Endothelial cell of umbilical vein (primary cell): ENCODE results near the gene SRCIN1. TPM values are rescaled to one million over a fixed set of nuclear protein-coding genes. Genes with fewer than 3 reads are reported as not detected.

Source experiments
- BruUV-seq: library from RNA; stranded (reverse); fragments of 400-500 nt; replicated peaks from 2 replicates; lab custom pipeline; 2021; lab: Mats Ljungman, UMichigan
- CTCF ChIA-PET: fragments of 300-600, 350-600 bp; sonication (Branson Sonifier 250); formaldehyde crosslinking; loops from one replicate; lab custom pipeline; 2021; ENCODE audit warnings: antibody characterized with exemption, inconsistent platforms; lab: Charles Lee
- POLR2A ChIA-PET: fragments of 300-600, 350-600 bp; sonication (Branson Sonifier 250); formaldehyde crosslinking; loops from one replicate; lab custom pipeline; 2021; ENCODE audit warnings: antibody characterized with exemption, inconsistent platforms; lab: Charles Lee
- DNase-seq: peaks from one replicate; pipeline ENCODE4 v3.0.0-alpha.2; 2011; ENCODE audit warnings: low read depth, low spot score
- FAIRE-seq: peaks from 2 replicates; lab custom pipeline; 2011; peaks lifted over from hg19 to GRCh38; lab: Jason Lieb, UNC
- H2AFZ ChIP-seq: 2 replicates; pipeline ENCODE4 v1.6.0; 2012; ENCODE audit warnings: low read depth, low read length, control low read depth, inconsistent platforms
- H3K27ac ChIP-seq: 2 replicates; pipeline ENCODE4 v1.5.1; 2011; ENCODE audit warnings: low read depth, mild to moderate bottlenecking, control low read depth, low read length, moderate library complexity; ENCODE audit not compliant: insufficient read depth
- H3K27me3 ChIP-seq, 2 experiments: 2 replicates each; pipeline versions ENCODE4 v1.6.0 to v1.6.1; 2011; ENCODE audit warnings: low read length in 2 of 2, mixed read lengths in 1 of 2; ENCODE audit not compliant: control insufficient read depth in 2 of 2, insufficient read depth in 2 of 2
- H3K36me3 ChIP-seq, 2 experiments: 2 replicates in 1 of 2; 3 replicates in 1 of 2; pipeline ENCODE4 v1.5.1; 2011; ENCODE audit warnings: low read length in 2 of 2, mild to moderate bottlenecking in 1 of 2, moderate library complexity in 1 of 2; ENCODE audit not compliant: control insufficient read depth in 2 of 2, insufficient read depth in 2 of 2; ENCODE audit errors: extremely low read depth in 1 of 2
- H3K4me1 ChIP-seq: 3 replicates; pipeline ENCODE4 v1.5.1; 2011; ENCODE audit warnings: mild to moderate bottlenecking, low read length; ENCODE audit not compliant: control insufficient read depth, insufficient read depth; ENCODE audit errors: extremely low read depth
- H3K4me2 ChIP-seq: 2 replicates; pipeline ENCODE4 v1.6.1; 2011; ENCODE audit warnings: low read length, control low read depth, mixed read lengths; ENCODE audit not compliant: insufficient read depth
- H3K4me3 ChIP-seq, 3 experiments: fragments of 200-600 bp in 1 of 3; sonication (generic), shearing (Covaris generic) in 1 of 3; replicated peaks in 1 of 3; 2 replicates each; pipeline ENCODE4 v1.5.1; 2011 to 2016; ENCODE audit warnings: control low read depth in 3 of 3, low read length in 3 of 3, mild to moderate bottlenecking in 2 of 3, inconsistent platforms in 1 of 3, low read depth in 1 of 3, moderate library complexity in 1 of 3; ENCODE audit not compliant: insufficient read depth in 1 of 3
- H3K79me2 ChIP-seq: 2 replicates; pipeline ENCODE4 v1.6.0; 2012; ENCODE audit warnings: low read length, inconsistent platforms; ENCODE audit not compliant: control insufficient read depth, insufficient read depth
- H3K9ac ChIP-seq: replicated peaks from 2 replicates; pipeline ENCODE3; 2011; ENCODE audit warnings: low read length, control low read depth; ENCODE audit not compliant: insufficient read depth; ENCODE audit errors: extremely low read depth
- H3K9me1 ChIP-seq: replicated peaks from 3 replicates; pipeline ENCODE4 v1.6.0; 2011; ENCODE audit warnings: mild to moderate bottlenecking, low read length; ENCODE audit not compliant: control insufficient read depth, insufficient read depth; ENCODE audit errors: extremely low read depth
- H3K9me3 ChIP-seq: replicated peaks from 2 replicates; pipeline ENCODE4 v1.5.1; 2012; ENCODE audit warnings: low read length, inconsistent platforms; ENCODE audit not compliant: control insufficient read depth, insufficient read depth
- H4K20me1 ChIP-seq: replicated peaks from 2 replicates; pipeline ENCODE3; 2011; ENCODE audit warnings: mild to moderate bottlenecking, low read length; ENCODE audit not compliant: control insufficient read depth, insufficient read depth; ENCODE audit errors: extremely low read depth
- EZH2 ChIP-seq: IDR thresholded peaks from 2 replicates; pipeline ENCODE4 v1.6.1; 2012; ENCODE audit warnings: borderline replicate concordance, low read depth, mild to moderate bottlenecking, moderate library complexity, low read length, inconsistent platforms; ENCODE audit not compliant: severe bottlenecking
- FOS ChIP-seq: IDR thresholded peaks from 2 replicates; pipeline ENCODE4 v1.6.1; 2011; ENCODE audit warnings: mild to moderate bottlenecking, low read length, moderate library complexity, borderline replicate concordance; ENCODE audit not compliant: insufficient read depth
- JUN ChIP-seq: IDR thresholded peaks from 2 replicates; pipeline ENCODE4 v1.6.1; 2011; ENCODE audit warnings: borderline replicate concordance, low read depth; ENCODE audit not compliant: insufficient read length, insufficient read depth
- MAX ChIP-seq: IDR thresholded peaks from 2 replicates; pipeline ENCODE4 v1.6.1; 2011; ENCODE audit not compliant: insufficient read depth, insufficient read length
- MYC ChIP-seq: IDR thresholded peaks from one replicate; pipeline ENCODE4 v1.6.1; 2011; ENCODE audit warnings: mild to moderate bottlenecking, low read depth, low read length
- POLR2A ChIP-seq: IDR thresholded peaks from 2 replicates; pipeline ENCODE4 v1.6.1; 2012; ENCODE audit warnings: low read depth, mild to moderate bottlenecking, control low read depth, low read length
- dilution Hi-C: fragments of 300-500 bp; cut with MboI; formaldehyde crosslinking; loops from one replicate; pipeline ENCODE4 v1.15.0; 2019; ENCODE audit warnings: low sequenced_read_pairs; ENCODE audit not compliant: extremely low pct_ligation_motif_present
- intact Hi-C: fragments of 100-400 bp; cut with micrococcal nuclease; formaldehyde crosslinking; loops from one replicate; pipeline ENCODE4 v1.10.0; 2022
- polyA plus RNA-seq, 4 experiments: library from polyadenylated mRNA; depleted of rRNA in 3 of 4; stranded (reverse) in 3 of 4; unstranded in 1 of 4; fragments of >200 nt; gene quantifications; 2 replicates each; pipeline versions ENCODE4 v1.2.1 to v1.2.3, GENCODE V29; 2011 to 2012; ENCODE audit warnings: missing spikeins in 1 of 4
- total RNA-seq: library from RNA; stranded (reverse); gene quantifications from 2 replicates; pipeline ENCODE4 v1.2.3, GENCODE V29; 2021
- TF ChIP-seq, protein P1 (sequence below), 2 donors: IDR thresholded peaks; 1 replicate in 1 of 2; 2 replicates in 1 of 2; pipeline ENCODE4 v1.5.1; 2011; ENCODE audit warnings: low read length in 2 of 2, mild to moderate bottlenecking in 2 of 2, moderate library complexity in 2 of 2, control low read depth in 1 of 2, inconsistent platforms in 1 of 2, low read depth in 1 of 2; ENCODE audit not compliant: insufficient read depth in 1 of 2; ENCODE audit errors: extremely low read depth in 1 of 2

SRCIN1 gene
- total and polyA plus RNA-seq, 2 donors (not counting 3 experiments of a cell fraction or from before 2014, with no cell fraction given), result 0.15 to 0.35 TPM

GRCh38 chr17:38562215-38562569 lies 43.6 kb downstream of the SRCIN1 start:
- no peaks in the 10 kb centered on the region for H3K36me3 ChIP-seq
- POLR2A ChIA-PET, result no interaction called here
- no peak overlapping the region for H2AFZ ChIP-seq
- no peak overlapping the region for H3K4me3 ChIP-seq
- BruUV-seq, result no TSS peak
- peaks cover 67 to 79% of the 10 kb centered on the region in 2 experiments for H3K27me3 ChIP-seq
- no peaks in the 10 kb centered on the region for H3K9me3 ChIP-seq
- H4K20me1 ChIP-seq, result no peaks in the 10 kb centered on the region
- DNase-seq, result no peak
- no peaks in the 10 kb centered on the region for H3K9me1 ChIP-seq
- TF ChIP-seq FOS, result no peak
- no peak for TF ChIP-seq MYC
- TF ChIP-seq EZH2, result peak; percentile 62
- no peak for TF ChIP-seq MAX
- no peak for TF ChIP-seq JUN
- H3K4me1 ChIP-seq, result peaks cover 13% of the 10 kb centered on the region
- FAIRE-seq, result no peak
- H3K79me2 ChIP-seq, result no peaks in the 10 kb centered on the region
- dilution Hi-C loops, result no loop called here
- no peak overlapping the region for H3K27ac ChIP-seq
- intact Hi-C loops, result no loop called here
- CTCF ChIA-PET, result interaction anchor here (1.9 to 5.0 kb wide), 2 partner anchors 104 to 105 kb away, joined by 9 to 321 read pairs; no protein-coding TSS in a partner anchor
- H3K4me2 ChIP-seq, result no peak overlapping the region
- H3K9ac ChIP-seq, result no peak overlapping the region

- Histone ChIP-seq H2AFZ (no peak overlapping the region), H3K4me2 (no peak overlapping the region), H3K9ac (no peak overlapping the region), H4K20me1 (no peaks in the 10 kb centered on the region), H3K9me3 (no peaks in the 10 kb centered on the region), H3K27me3 (peaks cover 67 to 77% of the 10 kb centered on the region in 2 experiments), H3K79me2 (no peaks in the 10 kb centered on the region), H3K9me1 (no peaks in the 10 kb centered on the region), H3K4me3 (no peak overlapping the region), H3K36me3 (no peaks in the 10 kb centered on the region), H3K4me1 (peaks cover 13% of the 10 kb centered on the region), H3K27ac (no peak overlapping the region)
- intact Hi-C loops (no loop called here), dilution Hi-C loops (no loop called here)
- DNase-seq (no peak), FAIRE-seq (no peak)
- BruUV-seq, result no TSS peak
- POLR2A ChIA-PET, result no interaction called here
- TF ChIP-seq JUN (no peak), MAX (no peak), POLR2A (no peak), FOS (no peak), EZH2 (peak; percentile 50)
- TF ChIP-seq, protein P1, sequence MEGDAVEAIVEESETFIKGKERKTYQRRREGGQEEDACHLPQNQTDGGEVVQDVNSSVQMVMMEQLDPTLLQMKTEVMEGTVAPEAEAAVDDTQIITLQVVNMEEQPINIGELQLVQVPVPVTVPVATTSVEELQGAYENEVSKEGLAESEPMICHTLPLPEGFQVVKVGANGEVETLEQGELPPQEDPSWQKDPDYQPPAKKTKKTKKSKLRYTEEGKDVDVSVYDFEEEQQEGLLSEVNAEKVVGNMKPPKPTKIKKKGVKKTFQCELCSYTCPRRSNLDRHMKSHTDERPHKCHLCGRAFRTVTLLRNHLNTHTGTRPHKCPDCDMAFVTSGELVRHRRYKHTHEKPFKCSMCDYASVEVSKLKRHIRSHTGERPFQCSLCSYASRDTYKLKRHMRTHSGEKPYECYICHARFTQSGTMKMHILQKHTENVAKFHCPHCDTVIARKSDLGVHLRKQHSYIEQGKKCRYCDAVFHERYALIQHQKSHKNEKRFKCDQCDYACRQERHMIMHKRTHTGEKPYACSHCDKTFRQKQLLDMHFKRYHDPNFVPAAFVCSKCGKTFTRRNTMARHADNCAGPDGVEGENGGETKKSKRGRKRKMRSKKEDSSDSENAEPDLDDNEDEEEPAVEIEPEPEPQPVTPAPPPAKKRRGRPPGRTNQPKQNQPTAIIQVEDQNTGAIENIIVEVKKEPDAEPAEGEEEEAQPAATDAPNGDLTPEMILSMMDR (IDR thresholded peaks at IDR 0.05; ENCODE audit: extremely low read depth in 1 of 2, insufficient read depth in 1 of 2, low read depth in 1 of 2, low read length in 2 of 2), result peak in 1 of 2 donors; percentile 19
- CTCF ChIA-PET, result interaction anchor here (0.8 to 5.0 kb wide), 5 partner anchors 20 to 105 kb away, joined by 4 to 321 read pairs (median 5); no protein-coding TSS in a partner anchor
These were observed 44.1 kb downstream of the SRCIN1 start for GRCh38 chr17:38561416-38562214.
